Activated CD4-positive, alpha-beta T cell treated with anti-CD3 and anti-CD28 coated beads, Interleukin-2, amount 50 U/mL, for 1 hour (primary cell): ENCODE measurements around the gene ZNF12.
"Not testable (repeated sequence)": the region's sequence is repeated elsewhere in the genome, so short reads cannot be mapped to it uniquely, and the experiment has no call there.

Experiments
- DNase-seq: peaks from one replicate; pipeline ENCODE4 v3.0.0-alpha.2; 2020

The ZNF12 gene

DNA sequence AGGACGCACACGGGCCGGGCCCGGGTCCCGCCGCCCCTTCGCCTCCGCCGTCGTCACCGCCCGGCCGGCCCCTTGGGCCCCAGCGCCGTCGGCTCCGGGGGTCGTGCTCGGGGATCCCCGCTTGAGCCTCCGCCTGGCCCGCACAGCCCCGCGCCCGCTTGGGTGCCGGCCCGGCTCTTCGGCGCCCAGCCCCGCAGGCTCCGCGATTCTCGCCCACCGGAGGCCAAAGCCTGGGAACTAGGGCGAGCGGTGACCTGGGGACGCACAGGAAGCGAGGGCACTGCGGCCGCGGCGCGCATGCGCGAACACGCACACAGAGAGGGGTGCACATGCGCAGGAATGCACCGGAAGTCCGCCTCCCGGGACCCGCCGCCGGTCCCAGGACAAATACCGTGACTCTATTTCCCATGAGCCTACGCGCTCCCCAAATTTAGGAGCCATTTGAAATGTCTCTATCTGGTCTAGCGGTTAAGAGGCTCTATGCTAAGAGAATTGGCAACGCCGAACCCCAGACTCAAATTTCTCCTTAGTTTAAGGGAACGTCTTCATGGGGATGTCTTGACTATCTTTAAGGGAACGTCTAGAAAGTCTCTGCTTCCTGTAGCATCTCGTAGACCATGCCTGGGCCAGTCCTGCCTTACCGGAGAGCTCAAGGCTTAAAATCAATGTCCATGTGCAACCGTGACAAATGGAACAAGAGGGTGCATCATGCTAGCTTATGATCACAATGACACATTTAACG lies at the start of gene ZNF12:
ZNF12 (minus strand) TSS at position 282 of the 742 bp plus-strand sequence. CDS start 1,774 bp downstream, outside the sequence.
- DNase-seq, result peak; percentile 93

GRCh38 chr7:6753964-6754363 lies 47.2 kb upstream of the ZNF12 start, which contains the start of gene RSPH10B2:
RSPH10B2 (plus strand) TSS chr7:6754103; CDS start chr7:6757678, 3,575 bp downstream.
- DNase-seq, result not testable (repeated sequence)

GRCh38 chr7:6750173-6750572 lies 43.4 kb upstream of the ZNF12 start:
- not testable (repeated sequence) for DNase-seq

GRCh38 chr7:6749335-6749734 lies 42.6 kb upstream of the ZNF12 start:
- DNase-seq, result not testable (repeated sequence)

DNA sequence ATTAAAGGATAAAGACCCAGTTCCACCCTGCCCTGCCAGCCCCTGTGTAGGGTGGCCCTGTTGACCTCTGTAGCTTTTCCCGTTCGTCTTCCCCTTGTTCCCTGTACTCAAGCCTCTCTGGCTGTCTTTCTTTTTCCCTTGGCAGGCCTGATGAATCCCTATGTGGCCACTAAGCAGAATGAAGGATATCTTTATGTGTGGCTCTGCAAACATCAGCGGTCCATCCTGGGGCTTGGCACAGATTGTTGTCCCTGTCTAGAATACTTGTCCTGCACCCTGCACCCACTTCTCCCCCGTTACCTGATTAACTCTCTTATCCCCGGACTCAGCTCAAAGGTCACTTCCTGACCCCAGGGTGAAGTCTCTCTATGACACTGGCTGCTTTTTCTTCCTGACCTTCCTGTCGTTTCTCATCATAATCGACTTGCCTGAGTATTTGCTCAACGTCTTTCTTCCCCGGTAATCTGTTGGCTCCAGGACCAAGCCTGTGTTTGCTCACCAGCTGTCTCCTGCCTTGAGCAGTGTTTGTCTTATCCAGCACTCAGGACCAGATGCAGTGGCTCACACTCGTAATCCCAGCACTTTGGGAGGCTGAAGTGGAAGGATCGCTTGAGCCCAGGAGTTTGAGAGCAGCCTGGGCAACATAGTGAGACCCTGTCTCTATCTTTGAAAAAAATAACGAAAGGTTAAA lies 37.8 kb upstream of the ZNF12 start:
- DNase-seq, result not testable (repeated sequence)

GRCh38 chr7:6738415-6738814 lies 31.7 kb upstream of the ZNF12 start:
- DNase-seq, result not testable (repeated sequence)

GRCh38 chr7:6730343-6730633 lies 23.5 kb upstream of the ZNF12 start:
- DNase-seq, result no peak

GRCh38 chr7:6729492-6730342 lies 23.0 kb upstream of the ZNF12 start:
- DNase-seq, result peak; percentile 73

GRCh38 chr7:6728893-6729491 lies 22.2 kb upstream of the ZNF12 start:
- DNase-seq, result not testable (repeated sequence)

DNA sequence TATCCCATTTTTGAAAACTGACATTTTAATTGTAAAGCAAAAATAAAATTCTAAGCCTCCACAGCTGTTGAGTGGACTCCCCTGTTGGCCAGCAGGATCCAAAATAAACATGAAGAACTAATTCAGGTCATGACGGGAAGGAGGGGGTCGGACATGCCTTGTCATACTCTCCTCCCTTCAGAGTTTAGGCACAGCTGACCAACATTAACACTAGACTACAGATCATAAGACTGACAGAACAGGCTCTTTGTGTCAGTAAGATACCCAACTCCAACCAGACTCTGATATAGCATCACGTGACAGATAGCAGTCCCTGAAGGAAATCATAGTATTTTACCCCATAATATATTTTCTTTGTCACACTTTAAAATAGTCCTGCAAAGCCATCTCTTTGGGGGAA lies 20.9 kb upstream of the ZNF12 start:
- no peak for DNase-seq

DNA sequence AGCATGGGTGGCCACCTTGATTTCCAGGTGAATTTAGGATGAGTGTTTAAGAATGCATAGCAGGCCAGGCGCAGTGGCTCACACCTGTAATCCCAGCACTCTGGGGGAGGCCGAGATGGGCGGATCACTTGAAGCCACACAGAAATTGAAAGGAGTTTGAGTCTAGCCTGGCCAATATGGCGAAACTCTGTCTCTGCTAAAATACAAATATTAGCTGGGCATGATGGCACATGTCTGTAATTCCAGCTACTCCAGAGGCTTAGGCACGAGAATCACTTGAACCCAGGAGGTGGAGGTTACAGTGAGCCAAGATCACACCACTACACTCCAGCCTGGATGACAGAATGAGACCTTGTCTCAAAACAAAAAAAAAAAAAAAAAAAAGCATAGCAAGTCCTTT lies 19.6 kb upstream of the ZNF12 start:
- DNase-seq, result not testable (repeated sequence)

GRCh38 chr7:6725003-6725402 lies 18.3 kb upstream of the ZNF12 start:
- no peak for DNase-seq

DNA sequence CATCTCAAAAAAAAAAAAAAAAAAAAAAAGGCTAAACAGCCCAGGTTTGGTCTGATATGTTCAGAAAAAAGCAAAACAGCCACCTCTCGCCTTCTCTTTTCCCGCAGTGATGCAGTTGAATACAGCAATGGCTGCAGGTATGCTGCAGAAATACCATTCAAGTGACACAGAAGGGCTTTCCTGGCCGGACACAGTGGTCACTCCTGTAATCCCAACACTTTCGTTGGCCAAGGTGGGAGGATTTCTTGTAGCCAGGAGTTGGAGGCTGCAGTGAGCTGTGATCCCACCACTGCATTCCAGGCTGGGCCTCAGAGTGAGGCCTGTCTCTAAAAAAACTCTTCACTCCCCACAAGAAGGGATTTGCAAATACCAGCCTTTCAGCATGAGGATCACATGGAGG lies 17.6 kb upstream of the ZNF12 start:
- not testable (repeated sequence) for DNase-seq

DNA sequence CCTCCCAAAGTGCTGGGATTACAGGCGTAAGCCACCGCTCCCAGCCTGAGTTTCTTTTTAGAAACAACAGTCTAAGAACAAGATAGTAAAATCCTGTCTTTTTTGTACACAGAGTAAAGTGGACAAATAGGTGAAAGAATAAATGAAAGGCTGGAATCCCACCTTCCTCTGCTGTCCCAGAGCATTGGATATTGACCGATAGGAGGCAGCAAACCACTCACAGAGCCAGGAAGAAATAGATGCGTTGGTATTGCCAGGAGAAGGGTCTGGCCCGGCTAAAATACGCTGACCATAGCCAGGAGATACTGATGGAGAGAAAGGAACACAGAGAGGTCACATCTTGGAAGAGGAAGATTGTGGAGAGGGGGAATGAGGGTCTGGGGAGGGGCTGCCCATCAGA lies 11.4 kb upstream of the ZNF12 start:
- DNase-seq, result no peak

GRCh38 chr7:6715898-6716297 lies 9.2 kb upstream of the ZNF12 start:
- not testable (repeated sequence) for DNase-seq

DNA sequence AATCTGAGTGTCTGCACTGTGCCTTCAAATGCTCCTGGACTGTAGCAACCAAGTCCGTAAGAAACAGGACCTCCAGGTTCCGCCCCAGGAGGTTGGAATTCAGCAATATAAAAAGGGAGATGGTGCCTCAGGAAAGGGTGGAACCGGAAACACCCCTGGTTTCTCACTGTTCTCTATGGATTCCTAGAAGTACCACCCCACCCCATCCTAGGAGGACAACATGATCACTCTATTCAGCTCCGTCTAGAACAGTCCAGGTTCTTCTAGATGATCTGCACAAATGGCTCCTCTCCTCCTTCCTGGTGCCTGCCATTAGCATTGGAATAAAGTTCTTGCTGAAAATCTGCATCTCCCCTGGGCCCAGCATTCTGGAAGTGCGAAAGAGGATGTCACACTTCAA lies 7.6 kb upstream of the ZNF12 start:
- DNase-seq, result no peak

GRCh38 chr7:6709808-6710207 lies 3.1 kb upstream of the ZNF12 start:
- no peak for DNase-seq

DNA sequence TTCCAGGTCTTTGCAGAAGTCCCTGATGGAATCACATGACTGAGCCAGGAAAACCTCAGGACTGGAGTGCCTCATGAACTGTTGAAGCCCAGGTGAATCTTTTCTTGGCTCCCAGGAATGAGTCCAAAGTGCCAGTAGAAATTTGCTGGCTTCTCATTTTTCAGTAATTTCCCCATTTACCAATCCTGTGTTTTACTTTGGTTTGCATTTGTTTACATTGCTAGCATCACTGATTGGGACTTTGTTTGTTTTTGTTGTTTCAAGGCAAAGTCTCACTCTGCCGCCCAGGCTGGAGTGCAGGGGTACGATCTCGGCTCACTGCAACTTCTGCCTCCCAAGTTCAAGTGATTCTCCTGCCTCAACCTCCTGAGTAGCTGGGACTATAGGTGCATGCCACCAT lies 1.6 kb upstream of the ZNF12 start:
- DNase-seq, result no peak

GRCh38 chr7:6705959-6706665 lies 635 bp downstream of the ZNF12 start:
- peak; percentile 21 for DNase-seq

DNA sequence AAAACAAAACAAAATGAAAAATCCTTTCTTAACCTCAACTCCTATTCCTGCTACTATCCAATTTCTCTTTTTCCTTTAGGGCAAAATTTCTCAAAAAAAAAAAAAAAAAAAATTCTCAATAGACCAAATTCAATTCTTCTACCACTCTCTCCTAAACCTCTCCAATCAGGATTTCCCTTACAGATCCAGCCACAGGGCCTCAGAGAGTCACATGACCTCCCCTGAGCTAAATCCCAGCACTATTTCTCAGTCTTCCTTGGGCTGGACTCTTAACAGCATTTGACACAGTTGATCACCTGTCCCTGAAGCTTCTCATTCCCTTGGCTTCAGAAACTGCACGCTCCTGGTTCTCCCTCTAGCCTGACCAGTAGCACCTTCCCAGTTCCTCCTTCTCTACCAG lies 4.9 kb downstream of the ZNF12 start:
- DNase-seq, result no peak

GRCh38 chr7:6700793-6701192 lies 6.0 kb downstream of the ZNF12 start:
- no peak for DNase-seq

DNA sequence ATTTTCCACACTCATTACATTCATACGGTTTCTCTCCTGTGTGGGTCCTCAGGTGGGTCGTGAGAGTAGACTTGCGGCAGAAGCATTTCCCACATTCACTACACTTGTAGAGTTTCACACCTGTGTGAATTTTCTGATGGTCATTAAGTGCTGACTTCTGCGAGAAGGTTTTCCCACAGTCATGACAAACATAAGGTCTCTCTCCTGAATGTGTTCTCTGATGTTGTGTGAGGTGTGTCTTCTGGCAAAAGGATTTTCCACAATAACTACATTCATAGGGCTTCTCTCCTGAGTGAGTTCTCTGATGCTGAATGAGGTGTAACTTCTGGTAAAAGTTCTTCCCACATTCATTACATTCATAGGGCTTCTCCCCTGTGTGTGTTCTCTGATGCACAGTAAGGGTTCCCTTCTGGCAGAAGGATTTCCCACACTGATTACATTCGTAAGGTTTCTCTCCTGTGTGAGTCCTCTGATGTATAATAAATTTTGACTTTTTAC lies 15.1 kb downstream of the ZNF12 start:
- DNase-seq, result no peak
